OCI-LY1 (cell line): ENCODE measurements around the gene GBP7.

Source experiments
- H2AFZ ChIP-seq: fragments of 200-600 bp; sonication (generic), shearing (Covaris generic); 2 replicates; pipeline ENCODE4 v1.6.0; 2014; ENCODE audit warnings: antibody characterized with exemption, mild to moderate bottlenecking, low read length
- H3F3A ChIP-seq: fragments of 200-600 bp; sonication (generic), shearing (Covaris generic); 2 replicates; pipeline ENCODE4 v1.6.0; 2014; ENCODE audit warnings: mild to moderate bottlenecking, antibody characterized with exemption, low read length, moderate library complexity; ENCODE audit not compliant: insufficient read depth
- H3K27ac ChIP-seq: fragments of 200-600 bp; sonication (generic); 2 replicates; pipeline ENCODE4 v1.5.1; 2014; ENCODE audit warnings: low read length, mixed run types, mild to moderate bottlenecking, low read depth; ENCODE audit not compliant: poor library complexity, severe bottlenecking
- H3K27me3 ChIP-seq: fragments of 200-600 bp; sonication (generic); 2 replicates; pipeline ENCODE4 v1.6.0; 2014; ENCODE audit warnings: antibody characterized with exemption, mild to moderate bottlenecking, low read length, moderate library complexity; ENCODE audit not compliant: insufficient read depth
- H3K36me3 ChIP-seq: fragments of 200-600 bp; sonication (generic); 2 replicates; pipeline ENCODE4 v1.6.1; 2014; ENCODE audit warnings: mild to moderate bottlenecking, antibody characterized with exemption, low read length, moderate library complexity, mixed read lengths; ENCODE audit not compliant: insufficient read depth
- H3K4me1 ChIP-seq: fragments of 200-600 bp; sonication (generic); 2 replicates; pipeline ENCODE4 v1.5.1; 2014; ENCODE audit warnings: mild to moderate bottlenecking, low read length, moderate library complexity; ENCODE audit not compliant: insufficient read depth, severe bottlenecking
- H3K4me2 ChIP-seq: fragments of 200-600 bp; sonication (generic), shearing (Covaris generic); 2 replicates; pipeline ENCODE4 v1.6.1; 2014; ENCODE audit warnings: low read length
- H3K4me3 ChIP-seq: fragments of 200-600 bp; sonication (generic); 2 replicates; pipeline ENCODE4 v1.5.1; 2014; ENCODE audit warnings: low read length, low read depth, mild to moderate bottlenecking, mixed read lengths; ENCODE audit not compliant: poor library complexity, severe bottlenecking
- H3K79me2 ChIP-seq: fragments of 200-600 bp; shearing (Covaris generic); 2 replicates; pipeline ENCODE4 v1.6.1; 2016; ENCODE audit warnings: mixed run types, low read length, mixed read lengths; ENCODE audit not compliant: insufficient read depth
- H3K9ac ChIP-seq: fragments of 200-600 bp; sonication (generic), shearing (Covaris generic); 2 replicates; pipeline ENCODE4 v1.6.1; 2014; ENCODE audit warnings: mild to moderate bottlenecking, low read length, mixed read lengths
- H3K9me2 ChIP-seq: fragments of 200-600 bp; sonication (generic), shearing (Covaris generic); 2 replicates; pipeline ENCODE4 v1.6.1; 2014; ENCODE audit warnings: low read depth, mild to moderate bottlenecking, low read length, mixed read lengths
- H3K9me3 ChIP-seq: fragments of 200-600 bp; shearing (Covaris generic); 2 replicates; pipeline ENCODE4 v1.6.1; 2014; ENCODE audit warnings: low read length, mixed read lengths
- H4K20me1 ChIP-seq: fragments of 200-600 bp; sonication (generic), shearing (Covaris generic); 2 replicates; pipeline ENCODE4 v1.6.0; 2016; ENCODE audit warnings: mild to moderate bottlenecking, low read length; ENCODE audit not compliant: insufficient read depth
- EZH2 ChIP-seq: fragments of 200-600 bp; sonication (generic), shearing (Covaris generic); IDR thresholded peaks from 2 replicates; pipeline ENCODE4 v1.8.0; 2017; ENCODE audit warnings: borderline replicate concordance, mixed run types, mild to moderate bottlenecking, antibody characterized with exemption, low read length, moderate library complexity, mixed read lengths
- TF ChIP-seq, protein P1 (sequence below): fragments of 200-600 bp; sonication (generic), shearing (Covaris generic); IDR thresholded peaks from 2 replicates; pipeline ENCODE4 v1.5.1; 2017; ENCODE audit warnings: mild to moderate bottlenecking, antibody characterized with exemption, low read length, moderate library complexity, mixed read lengths

GBP7 gene

DNA sequence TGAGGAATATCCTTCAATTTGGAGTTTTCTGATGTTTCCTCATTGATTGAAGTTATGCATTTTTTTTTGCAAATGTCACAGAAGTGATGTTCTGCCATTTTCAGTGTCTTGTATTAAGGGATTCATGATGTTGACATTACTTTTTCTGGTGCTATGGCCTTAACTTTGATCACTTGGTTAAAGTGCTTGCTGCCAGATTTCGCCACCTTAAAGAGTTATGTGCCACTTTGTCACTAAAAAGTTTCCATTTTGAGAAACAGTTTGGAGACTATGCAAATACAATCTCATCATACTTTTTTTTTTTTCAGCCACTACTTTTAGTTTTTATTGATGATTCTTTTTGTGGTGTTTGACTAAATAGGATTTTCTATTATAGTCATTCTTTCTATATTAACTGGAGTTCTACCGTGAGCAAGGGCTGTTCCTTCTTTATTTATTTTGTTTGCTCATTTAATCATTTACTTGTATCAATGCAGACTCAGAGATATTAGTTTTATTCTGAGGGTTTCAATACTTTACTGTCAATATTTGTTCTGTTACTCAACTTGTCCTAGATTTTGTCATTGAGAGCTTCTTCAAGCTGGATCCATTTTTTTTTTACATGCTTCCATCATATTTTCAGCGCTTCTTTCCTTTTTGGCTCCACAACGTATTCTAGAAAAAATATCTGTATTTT is 3.2 kb downstream of the GBP7 start:
- Histone ChIP-seq H3K27me3 (no peaks in the 10 kb centered on the region), H3K4me2 (no peak overlapping the region), H3K36me3 (no peaks in the 10 kb centered on the region), H3K4me1 (no peaks in the 10 kb centered on the region), H3K79me2 (no peaks in the 10 kb centered on the region), H3K4me3 (no peak overlapping the region), H3F3A (no peaks in the 10 kb centered on the region), H2AFZ (no peak overlapping the region), H3K9me3 (no peaks in the 10 kb centered on the region), H3K9me2 (no peaks in the 10 kb centered on the region), H3K27ac (no peak overlapping the region), H4K20me1 (no peaks in the 10 kb centered on the region), H3K9ac (no peak overlapping the region)
- TF ChIP-seq, protein P1, sequence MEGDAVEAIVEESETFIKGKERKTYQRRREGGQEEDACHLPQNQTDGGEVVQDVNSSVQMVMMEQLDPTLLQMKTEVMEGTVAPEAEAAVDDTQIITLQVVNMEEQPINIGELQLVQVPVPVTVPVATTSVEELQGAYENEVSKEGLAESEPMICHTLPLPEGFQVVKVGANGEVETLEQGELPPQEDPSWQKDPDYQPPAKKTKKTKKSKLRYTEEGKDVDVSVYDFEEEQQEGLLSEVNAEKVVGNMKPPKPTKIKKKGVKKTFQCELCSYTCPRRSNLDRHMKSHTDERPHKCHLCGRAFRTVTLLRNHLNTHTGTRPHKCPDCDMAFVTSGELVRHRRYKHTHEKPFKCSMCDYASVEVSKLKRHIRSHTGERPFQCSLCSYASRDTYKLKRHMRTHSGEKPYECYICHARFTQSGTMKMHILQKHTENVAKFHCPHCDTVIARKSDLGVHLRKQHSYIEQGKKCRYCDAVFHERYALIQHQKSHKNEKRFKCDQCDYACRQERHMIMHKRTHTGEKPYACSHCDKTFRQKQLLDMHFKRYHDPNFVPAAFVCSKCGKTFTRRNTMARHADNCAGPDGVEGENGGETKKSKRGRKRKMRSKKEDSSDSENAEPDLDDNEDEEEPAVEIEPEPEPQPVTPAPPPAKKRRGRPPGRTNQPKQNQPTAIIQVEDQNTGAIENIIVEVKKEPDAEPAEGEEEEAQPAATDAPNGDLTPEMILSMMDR = no peak
- TF ChIP-seq EZH2 = no peak

DNA sequence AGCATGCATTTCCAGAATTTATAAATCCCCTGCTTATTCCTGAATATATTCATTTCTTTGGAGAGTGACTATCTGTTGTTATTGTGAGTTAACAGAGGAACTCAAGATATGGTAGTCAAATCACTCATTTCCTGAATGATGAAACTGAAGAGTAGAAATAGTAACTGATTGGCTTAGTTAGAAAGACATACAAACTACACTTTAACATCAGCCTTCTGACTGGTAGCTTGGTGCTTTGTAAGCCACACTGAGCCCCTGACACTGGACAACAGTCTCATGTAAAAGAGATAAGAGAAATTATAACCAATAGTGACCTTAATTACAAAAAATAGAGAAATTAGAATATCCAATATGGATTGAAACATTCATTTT is 4.8 kb downstream of the GBP7 start:
- Histone ChIP-seq H4K20me1 (no peaks in the 10 kb centered on the region), H3K9me3 (no peaks in the 10 kb centered on the region), H3K27ac (no peak overlapping the region), H3K9me2 (no peaks in the 10 kb centered on the region), H3K36me3 (no peaks in the 10 kb centered on the region), H2AFZ (no peak overlapping the region), H3K9ac (no peak overlapping the region), H3K4me1 (no peaks in the 10 kb centered on the region), H3F3A (no peaks in the 10 kb centered on the region), H3K4me3 (no peak overlapping the region), H3K27me3 (no peaks in the 10 kb centered on the region), H3K79me2 (no peaks in the 10 kb centered on the region), H3K4me2 (no peak overlapping the region)
- TF ChIP-seq EZH2 = no peak
- TF ChIP-seq, protein P1 = no peak

DNA sequence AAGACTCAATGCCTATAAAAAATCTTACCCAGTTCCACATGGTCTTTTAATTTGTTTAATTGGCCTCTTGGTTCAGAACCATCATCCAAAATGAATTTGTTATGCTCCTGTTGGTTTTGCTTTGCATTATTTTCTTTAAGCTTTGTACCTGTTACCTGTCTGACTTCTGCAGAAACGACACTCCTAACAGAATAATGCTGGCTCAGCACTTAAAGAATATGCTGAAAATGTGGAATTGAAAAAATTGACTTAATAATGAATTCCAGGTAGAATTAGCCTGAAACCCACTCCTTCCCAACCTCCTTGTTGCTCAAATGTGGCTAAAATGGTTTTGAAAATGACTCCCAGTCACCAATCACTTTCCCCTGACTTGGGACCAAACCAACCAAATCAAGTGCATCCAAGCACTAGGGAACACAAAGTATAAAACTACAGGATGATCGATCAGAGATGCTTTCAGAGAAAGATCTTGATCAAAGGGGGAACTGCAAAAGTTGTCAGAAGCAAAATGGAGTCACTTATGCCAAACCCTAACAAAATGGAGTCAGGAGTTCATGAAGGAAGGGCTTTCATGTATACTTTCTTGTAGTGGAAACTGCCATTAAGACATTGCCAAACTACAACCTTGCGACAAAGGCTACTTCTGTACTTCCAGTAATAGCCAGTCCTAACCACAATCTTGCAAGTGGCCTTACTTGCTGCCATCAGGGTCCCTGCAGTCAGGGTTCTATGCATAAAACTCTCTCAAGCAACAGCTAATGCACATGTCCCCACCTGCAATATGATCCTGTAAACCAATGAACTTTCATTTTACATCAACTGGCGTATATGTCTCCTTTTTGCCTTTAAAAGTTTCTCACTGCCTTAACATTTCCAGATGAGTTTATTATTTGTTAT is 5.4 kb downstream of the GBP7 start:
- Histone ChIP-seq H3K27ac (no peak overlapping the region), H3K79me2 (no peaks in the 10 kb centered on the region), H3F3A (no peaks in the 10 kb centered on the region), H3K9me2 (no peaks in the 10 kb centered on the region), H3K27me3 (no peaks in the 10 kb centered on the region), H3K9me3 (no peaks in the 10 kb centered on the region), H4K20me1 (no peaks in the 10 kb centered on the region), H3K4me2 (no peak overlapping the region), H3K36me3 (no peaks in the 10 kb centered on the region), H3K4me3 (no peak overlapping the region), H3K4me1 (no peaks in the 10 kb centered on the region), H2AFZ (no peak overlapping the region), H3K9ac (no peak overlapping the region)
- TF ChIP-seq, protein P1 = no peak
- no peak for TF ChIP-seq EZH2
